Measurements from ENCODE around the gene RPL15.
A peak's percentile ranks its signal among the peaks of the same experiment; 100 is the strongest.

Gene RPL15

DNA sequence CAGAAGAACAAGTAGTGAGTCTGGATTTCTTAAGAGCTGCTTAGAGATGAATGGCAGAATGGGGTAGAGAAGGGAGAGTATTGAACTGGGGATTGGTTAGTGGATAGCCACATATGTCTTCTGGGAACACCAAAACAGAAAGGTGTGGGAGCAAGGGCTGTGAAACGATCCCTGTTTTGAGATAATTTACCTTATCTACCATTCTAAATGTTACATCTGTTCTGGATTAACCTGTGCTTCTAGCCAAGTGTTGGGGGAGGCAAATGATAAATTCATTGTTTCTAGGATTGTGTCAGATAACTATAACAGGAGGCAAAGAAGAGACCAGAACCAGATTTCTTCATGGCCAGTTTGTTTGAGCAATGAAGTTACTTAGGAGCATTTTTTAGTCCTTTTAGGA, 36.6 kb downstream of the RPL15 start:
- in situ Hi-C loops (cut with HindIII; ENCODE audit: low pct_ligation_motif_present, low sequenced_read_pairs) = no loop called here
- Histone ChIP-seq H3K27ac (no peak overlapping the region), H3K4me3 (ENCODE audit: low read depth, low read length) (no peak overlapping the region), H3K36me3 (replicated peaks) (no peaks in the 10 kb centered on the region), H3K27me3 (replicated peaks) (no peaks in the 10 kb centered on the region)
- no peak for DNase-seq
- TF ChIP-seq CTCF (IDR thresholded peaks at IDR 0.05; ENCODE audit: low read depth, low read length, missing control alignments) = no peak

DNA sequence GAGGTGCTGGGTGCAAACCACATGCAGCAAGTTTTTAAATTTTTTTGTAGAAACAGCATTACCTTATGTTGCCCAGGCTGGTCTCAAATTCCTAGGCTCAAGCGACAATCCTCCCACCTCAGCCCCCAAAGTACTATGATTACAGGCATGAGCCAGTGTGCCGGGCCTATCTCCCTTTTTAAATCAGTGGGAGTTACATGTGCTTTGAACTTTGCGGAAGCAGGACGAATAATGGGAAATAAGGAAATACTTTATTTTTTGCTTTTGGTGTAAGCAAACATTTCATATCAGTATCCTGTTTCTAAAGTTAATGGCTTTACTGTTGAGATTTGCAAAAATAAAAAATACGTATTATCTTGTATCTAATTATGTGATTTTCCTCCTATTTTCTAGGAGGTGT, 37.2 kb downstream of the RPL15 start:
- H3K27me3 ChIP-seq (replicated peaks) = no peaks in the 10 kb centered on the region
- no peak for TF ChIP-seq CTCF (IDR thresholded peaks at IDR 0.05; ENCODE audit: low read depth, low read length, missing control alignments)
- DNase-seq = no peak

DNA sequence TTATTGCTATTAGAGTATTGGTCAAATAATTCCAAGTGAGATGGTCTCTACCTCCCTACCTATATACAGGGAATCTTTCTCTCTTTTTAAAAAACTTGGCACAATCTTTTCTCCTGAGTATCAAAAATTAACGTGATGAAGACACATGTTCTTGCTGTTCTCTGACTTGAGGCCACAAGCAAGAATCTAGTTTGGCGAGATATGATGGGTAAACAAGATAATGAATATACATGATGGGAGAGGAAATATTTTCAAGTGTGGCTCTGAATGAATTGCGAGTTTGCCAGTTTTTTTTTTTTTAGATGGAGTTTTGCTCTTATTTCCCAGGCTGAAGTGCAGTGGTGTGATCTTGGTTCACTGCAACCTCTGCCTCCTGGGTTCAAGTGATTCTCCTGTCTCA, 39.8 kb downstream of the RPL15 start:
- Histone ChIP-seq H3K27me3 (replicated peaks) (no peaks in the 10 kb centered on the region), H3K4me3 (ENCODE audit: low read depth, low read length) (no peak overlapping the region), H3K36me3 (replicated peaks) (no peaks in the 10 kb centered on the region), H3K27ac (no peak overlapping the region)
- DNase-seq = no peak
- no peak for TF ChIP-seq CTCF (IDR thresholded peaks at IDR 0.05; ENCODE audit: low read depth, low read length, missing control alignments)
- in situ Hi-C loops (cut with HindIII; ENCODE audit: low pct_ligation_motif_present, low sequenced_read_pairs) = no loop called here

More for the DNA sequence above, 37.2 kb downstream of the RPL15 start:
- in situ Hi-C loops (cut with HindIII; ENCODE audit: low pct_ligation_motif_present, low sequenced_read_pairs) = no loop called here
- Histone ChIP-seq H3K4me3 (ENCODE audit: low read depth, low read length) (no peak overlapping the region), H3K27ac (no peak overlapping the region), H3K36me3 (replicated peaks) (no peaks in the 10 kb centered on the region)

DNA sequence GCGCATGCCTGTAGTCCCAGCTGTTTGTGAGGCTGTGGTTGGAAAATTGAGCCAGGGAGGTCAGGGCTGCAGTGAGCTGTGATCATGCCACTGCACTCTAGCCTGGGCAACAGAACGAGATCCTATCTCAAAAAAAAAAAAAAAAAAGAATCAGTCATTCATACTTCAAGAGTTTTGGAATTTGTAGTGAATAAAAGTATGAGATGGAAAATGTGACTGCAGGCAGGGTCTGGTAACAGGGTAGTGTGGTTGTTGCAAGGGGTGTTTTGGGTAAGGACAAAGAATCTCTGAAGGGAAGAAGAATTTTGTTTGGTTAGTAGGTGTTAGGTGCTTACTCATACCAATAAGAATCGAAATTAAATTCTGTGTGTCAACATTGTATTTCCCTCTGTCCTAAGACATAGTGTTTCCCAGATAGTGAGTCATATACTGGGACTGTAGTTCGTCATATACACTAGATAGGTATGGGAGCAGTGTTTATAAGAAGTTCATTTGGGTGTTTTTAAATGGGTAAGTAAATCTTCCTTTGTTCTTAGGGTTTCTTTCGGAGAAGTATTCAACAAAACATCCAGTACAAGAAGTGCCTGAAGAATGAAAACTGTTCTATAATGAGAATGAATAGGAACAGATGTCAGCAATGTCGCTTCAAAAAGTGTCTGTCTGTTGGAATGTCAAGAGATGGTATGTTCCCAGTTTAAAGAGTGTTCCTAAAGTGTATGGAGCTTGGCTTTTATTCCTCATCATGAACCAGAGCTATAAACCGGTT, 42.4 kb downstream of the RPL15 start:
- H3K4me3 ChIP-seq (ENCODE audit: low read depth, low read length) = no peak overlapping the region
- peak; percentile 40 for DNase-seq
- H3K27ac ChIP-seq = peak overlapping the region; percentile 75
- H3K36me3 ChIP-seq (replicated peaks) = no peaks in the 10 kb centered on the region
- H3K27me3 ChIP-seq (replicated peaks) = no peaks in the 10 kb centered on the region
- TF ChIP-seq CTCF (IDR thresholded peaks at IDR 0.05; ENCODE audit: low read depth, low read length, missing control alignments) = no peak
- in situ Hi-C loops (cut with HindIII; ENCODE audit: low pct_ligation_motif_present, low sequenced_read_pairs) = no loop called here

DNA sequence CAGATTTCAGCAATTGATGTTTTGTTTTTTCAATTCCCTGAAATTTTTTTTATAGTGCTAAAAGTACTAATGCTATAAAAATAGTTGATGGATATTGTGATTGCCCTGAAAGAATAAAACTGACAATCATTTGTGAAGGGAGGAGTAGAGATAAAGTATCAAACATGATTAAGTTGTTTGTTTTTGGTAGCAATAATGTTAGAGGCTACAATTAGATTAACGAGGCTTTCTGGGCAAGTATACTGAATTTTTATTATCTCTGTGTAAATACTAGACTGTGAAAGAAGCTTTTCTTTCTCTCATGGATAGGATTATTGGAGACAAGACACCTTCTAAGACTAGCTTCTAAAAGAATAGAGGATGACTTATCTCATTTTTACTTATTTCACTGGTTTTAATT, 43.7 kb downstream of the RPL15 start:
- no peak overlapping the region for H3K27ac ChIP-seq
- H3K4me3 ChIP-seq (ENCODE audit: low read depth, low read length) = no peak overlapping the region
- no peaks in the 10 kb centered on the region for H3K27me3 ChIP-seq (replicated peaks)
- no peak for TF ChIP-seq CTCF (IDR thresholded peaks at IDR 0.05; ENCODE audit: low read depth, low read length, missing control alignments)
- no peaks in the 10 kb centered on the region for H3K36me3 ChIP-seq (replicated peaks)
- no peak for DNase-seq
- in situ Hi-C loops (cut with HindIII; ENCODE audit: low pct_ligation_motif_present, low sequenced_read_pairs) = no loop called here

DNA sequence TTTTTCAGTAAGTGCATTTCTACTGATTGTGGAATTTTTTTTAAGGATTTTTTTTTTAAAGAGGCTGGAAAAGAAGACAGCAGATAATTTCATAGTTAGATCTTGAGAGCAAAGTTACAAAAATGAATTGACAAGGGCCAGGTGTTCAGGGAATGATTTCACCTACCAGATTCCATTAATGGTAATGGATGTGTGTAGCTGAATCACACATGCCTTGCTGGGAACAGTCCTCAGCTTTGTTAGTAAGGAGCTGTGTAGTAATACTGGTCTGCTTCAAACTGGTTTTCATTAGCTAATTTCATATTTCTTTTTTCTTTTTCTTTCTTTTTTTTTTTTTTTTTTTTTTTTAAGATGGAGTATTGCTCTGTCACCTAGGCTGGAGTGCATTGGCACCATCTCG, 44.1 kb downstream of the RPL15 start:
- DNase-seq = no peak
- Histone ChIP-seq H3K36me3 (replicated peaks) (no peaks in the 10 kb centered on the region), H3K27me3 (replicated peaks) (no peaks in the 10 kb centered on the region), H3K4me3 (ENCODE audit: low read depth, low read length) (no peak overlapping the region), H3K27ac (no peak overlapping the region)
- TF ChIP-seq CTCF (IDR thresholded peaks at IDR 0.05; ENCODE audit: low read depth, low read length, missing control alignments) = no peak
- in situ Hi-C loops (cut with HindIII; ENCODE audit: low pct_ligation_motif_present, low sequenced_read_pairs) = no loop called here
